OCI-LY3 (cell line): ENCODE data around the gene EFS.

Experiments
- H2AFZ ChIP-seq: fragments of 200-600, 300-600 bp; shearing (Covaris generic); 2 replicates; pipeline ENCODE4 v1.6.0; 2014; ENCODE audit warnings: antibody characterized with exemption, low read depth, low read length
- H3K27ac ChIP-seq: fragments of 200-600, 300-600 bp; sonication (generic); 2 replicates; pipeline ENCODE4 v1.5.1; 2014; ENCODE audit warnings: mild to moderate bottlenecking, low read length, moderate library complexity, mixed read lengths
- H3K27me3 ChIP-seq: fragments of 200-600, 300-600 bp; sonication (generic); 2 replicates; pipeline ENCODE4 v1.6.1; 2014; ENCODE audit warnings: low read depth, low read length, mixed read lengths
- H3K36me3 ChIP-seq: fragments of 200-600, 300-600 bp; sonication (generic); replicated peaks from 2 replicates; pipeline ENCODE3; 2014; ENCODE audit warnings: low read depth, low read length, mixed read lengths
- H3K4me1 ChIP-seq: fragments of 300-600, 200-600 bp; sonication (generic); 2 replicates; pipeline ENCODE4 v1.6.1; 2014; ENCODE audit warnings: low read length, mixed read lengths
- H3K4me2 ChIP-seq: fragments of 200-600, 300-600 bp; sonication (generic); 2 replicates; pipeline ENCODE4 v1.6.1; 2014; ENCODE audit warnings: low read length, mixed read lengths
- H3K4me3 ChIP-seq: fragments of 300-600, 200-600 bp; sonication (generic); 2 replicates; pipeline ENCODE4 v1.5.1; 2014; ENCODE audit warnings: antibody characterized with exemption, mild to moderate bottlenecking, low read length, moderate library complexity
- H3K79me2 ChIP-seq: fragments of 300-600, 200-600 bp; shearing (Covaris generic); 2 replicates; pipeline ENCODE4 v1.6.1; 2014; ENCODE audit warnings: mild to moderate bottlenecking, low read length, mixed read lengths
- H3K9ac ChIP-seq: fragments of 300-600, 200-600 bp; shearing (Covaris generic); 2 replicates; pipeline ENCODE4 v1.6.0; 2014; ENCODE audit warnings: mild to moderate bottlenecking, low read length, moderate library complexity
- H3K9me3 ChIP-seq: fragments of 200-600, 300-600 bp; shearing (Covaris generic); 2 replicates; pipeline ENCODE4 v1.6.1; 2014; ENCODE audit warnings: low read length, mixed read lengths; ENCODE audit not compliant: insufficient read depth
- H4K20me1 ChIP-seq: fragments of 200-600, 300-600 bp; sonication (generic); 2 replicates; pipeline ENCODE4 v1.6.1; 2016; ENCODE audit warnings: low read length, mixed read lengths; ENCODE audit not compliant: insufficient read depth
- CTCF ChIP-seq: fragments of 200-600, 300-600 bp; sonication (generic); IDR thresholded peaks from 2 replicates; pipeline ENCODE4 v1.5.1; 2014; ENCODE audit warnings: antibody characterized with exemption, low read length, low read depth
- EZH2phosphoT487 ChIP-seq: fragments of 200-600 bp; shearing (Covaris generic); IDR thresholded peaks from 2 replicates; pipeline ENCODE4 v1.6.1; 2018; ENCODE audit warnings: antibody characterized with exemption, mixed run types, low read depth

The EFS gene

GRCh38 chr14:23365732-23366425 lies 907 bp upstream of the EFS start:
- Histone ChIP-seq H3K4me3 (no peak overlapping the region), H3K4me2 (no peak overlapping the region), H3K27ac (no peak overlapping the region), H3K9ac (no peak overlapping the region), H3K79me2 (no peaks in the 10 kb centered on the region), H3K27me3 (peaks cover 3% of the 10 kb centered on the region; the same call in 1 of the 2 replicates), H3K4me1 (no peaks in the 10 kb centered on the region), H2AFZ (no peak overlapping the region), H3K9me3 (no peaks in the 10 kb centered on the region), H3K36me3 (no peaks in the 10 kb centered on the region), H4K20me1 (no peaks in the 10 kb centered on the region)
- TF ChIP-seq CTCF: no peak
- TF ChIP-seq EZH2phosphoT487: no peak

- no peak overlapping the region for H3K9ac ChIP-seq
- peaks cover 3% of the 10 kb centered on the region; the same call in 1 of the 2 replicates for H3K27me3 ChIP-seq
Measured at GRCh38 chr14:23364164-23365035, 572 bp downstream of the EFS start.

GRCh38 chr14:23362200-23362599 lies 2.8 kb downstream of the EFS start:
- Histone ChIP-seq H3K4me2 (no peak overlapping the region), H3K4me1 (no peaks in the 10 kb centered on the region), H3K9me3 (no peaks in the 10 kb centered on the region), H3K4me3 (no peak overlapping the region), H2AFZ (no peak overlapping the region), H3K79me2 (no peaks in the 10 kb centered on the region), H3K27ac (no peak overlapping the region), H3K27me3 (peaks cover 3% of the 10 kb centered on the region; the same call in 1 of the 2 replicates), H3K9ac (no peak overlapping the region), H4K20me1 (no peaks in the 10 kb centered on the region), H3K36me3 (no peaks in the 10 kb centered on the region)
- TF ChIP-seq EZH2phosphoT487 (no peak), CTCF (no peak)

More at GRCh38 chr14:23364164-23365035, 572 bp downstream of the EFS start:
- H2AFZ ChIP-seq: no peak overlapping the region
- H4K20me1 ChIP-seq: no peaks in the 10 kb centered on the region
- H3K4me1 ChIP-seq: no peaks in the 10 kb centered on the region
- TF ChIP-seq CTCF (no peak), EZH2phosphoT487 (no peak)
- no peak overlapping the region for H3K4me2 ChIP-seq
- no peak overlapping the region for H3K4me3 ChIP-seq
- H3K9me3 ChIP-seq: no peaks in the 10 kb centered on the region
- H3K36me3 ChIP-seq: no peaks in the 10 kb centered on the region
- no peak overlapping the region for H3K27ac ChIP-seq
- H3K79me2 ChIP-seq: no peaks in the 10 kb centered on the region

- Histone ChIP-seq H3K27ac (no peak overlapping the region), H3K36me3 (no peaks in the 10 kb centered on the region), H3K4me3 (no peak overlapping the region)
Measured at GRCh38 chr14:23361763-23362162, 3.2 kb downstream of the EFS start.

More at GRCh38 chr14:23361763-23362162, 3.2 kb downstream of the EFS start:
- H3K9ac ChIP-seq: no peak overlapping the region
- no peaks in the 10 kb centered on the region for H3K79me2 ChIP-seq
- no peak overlapping the region for H3K4me2 ChIP-seq
- no peaks in the 10 kb centered on the region for H3K9me3 ChIP-seq
- H4K20me1 ChIP-seq: no peaks in the 10 kb centered on the region
- no peaks in the 10 kb centered on the region for H3K4me1 ChIP-seq
- H3K27me3 ChIP-seq: peaks cover 3% of the 10 kb centered on the region; the same call in 1 of the 2 replicates
- TF ChIP-seq EZH2phosphoT487 (no peak), CTCF (no peak)
- no peak overlapping the region for H2AFZ ChIP-seq
